Mucosa of descending colon (tissue), 3 donors: ENCODE results near the gene FNDC11. TPM values are rescaled to one million over a fixed set of nuclear protein-coding genes. Genes with fewer than 3 reads are reported as not detected.

Experiments
- ATAC-seq: fragments of 200-7000 bp; cut with Tn5 transposase; one replicate; pipeline ENCODE4 v1.9.1; 2020; ENCODE audit warnings: mild to moderate bottlenecking, moderate library complexity
- DNase-seq, 3 donors: peaks; one replicate each; pipeline ENCODE4 v3.0.0-alpha.2; 2020
- H3K36me3 ChIP-seq: fragments of 200-600 bp; one replicate; pipeline ENCODE4 v1.8.0; 2021; ENCODE audit warnings: low read depth, mild to moderate bottlenecking
- H3K4me1 ChIP-seq: fragments of 200-600 bp; one replicate; pipeline ENCODE4 v1.8.0; 2021; ENCODE audit warnings: low read depth, mild to moderate bottlenecking
- H3K4me3 ChIP-seq: fragments of 200-600 bp; one replicate; pipeline ENCODE4 v1.8.0; 2021; ENCODE audit warnings: mild to moderate bottlenecking
- H3K9me3 ChIP-seq: fragments of 200-600 bp; one replicate; pipeline ENCODE4 v1.8.0; 2021; ENCODE audit warnings: mild to moderate bottlenecking
- CTCF ChIP-seq: fragments of 200-600 bp; IDR thresholded peaks from one replicate; pipeline ENCODE4 v1.8.0; 2022; ENCODE audit warnings: antibody characterized with exemption, mild to moderate bottlenecking
- intact Hi-C, 2 donors: fragments of 100-400 bp; cut with DNase I in 1 of 2; cut with micrococcal nuclease in 1 of 2; formaldehyde crosslinking; loops; one replicate each; pipeline versions ENCODE4 v1.11.0 to v1.11.1; 2022; cut with DNase I, micrococcal nuclease
- total RNA-seq, 3 donors: library from RNA; stranded (reverse); fragmentation: NEBNext Ultra II Directional in 2 of 3; extraction: Animal tissue kit (Norgen Biotek cat#: 25700) in 2 of 3; gene quantifications; one replicate each; pipeline versions ENCODE4 v1.2.1 to v1.2.4, GENCODE V29; 2021 to 2023
- donor health status: DM: no; HTN: no; CAD: no; lungs with moderate emphysema.
- donor health status: DM: no; HTN: no; CAD: no.
- donor health status: DM: no; HTN: yes; CAD: no.

The FNDC11 gene
- total RNA-seq, 3 donors from 2014 or later = 0.19 to 0.25 TPM; not detected in 1

DNA sequence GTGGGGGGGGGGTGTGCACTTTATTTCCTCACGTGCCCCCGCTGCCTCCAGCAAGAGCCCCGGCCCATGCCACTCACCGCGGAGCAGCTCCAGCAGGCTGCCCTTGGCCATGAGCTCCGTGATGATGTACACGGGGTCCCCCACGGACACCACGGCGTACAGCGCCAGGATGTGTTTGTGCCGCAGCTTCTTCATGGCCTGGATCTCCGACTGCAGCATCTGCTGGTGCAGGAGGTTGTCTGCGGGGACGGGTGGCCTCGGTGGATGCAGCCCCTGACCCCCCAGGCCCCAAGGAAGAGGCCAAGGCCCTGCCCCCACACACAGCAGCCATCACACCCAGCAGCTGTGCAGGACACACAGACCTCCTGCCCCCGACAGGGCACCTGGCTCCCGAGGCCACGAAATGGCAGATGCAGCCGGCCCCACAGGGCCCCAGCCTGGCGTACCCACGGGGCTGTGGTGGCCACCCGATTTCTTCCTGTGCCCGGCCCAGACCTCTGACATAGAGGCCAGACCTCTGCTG is 21.4 kb upstream of the FNDC11 start:
- DNase-seq (peak; percentile 15 to 55 (median 39)), ATAC-seq (no peak)
- TF ChIP-seq CTCF = no peak
- H3K4me1 ChIP-seq = peaks cover 25% of the 10 kb centered on the region
- intact Hi-C loops = no loop called here
- H3K9me3 ChIP-seq = no peaks in the 10 kb centered on the region
- no peak overlapping the region for H3K4me3 ChIP-seq
- no peaks in the 10 kb centered on the region for H3K36me3 ChIP-seq

GRCh38 chr20:63533388-63533787 is 20.6 kb upstream of the FNDC11 start:
- H3K4me1 ChIP-seq = peaks cover 33% of the 10 kb centered on the region
- DNase-seq = peak; percentile 12 to 55 (median 33)
- no peaks in the 10 kb centered on the region for H3K36me3 ChIP-seq
- no peak for TF ChIP-seq CTCF
- H3K9me3 ChIP-seq = no peaks in the 10 kb centered on the region
- intact Hi-C loops = no loop called here
- no peak for ATAC-seq
- H3K4me3 ChIP-seq = no peak overlapping the region

- H3K4me1 ChIP-seq = peaks cover 37% of the 10 kb centered on the region
- peak; percentile 88 to 91 (median 90) for DNase-seq
- H3K9me3 ChIP-seq = no peaks in the 10 kb centered on the region
- peak; percentile 22 for ATAC-seq
- H3K4me3 ChIP-seq = no peak overlapping the region
- no peak for TF ChIP-seq CTCF
- H3K36me3 ChIP-seq = no peaks in the 10 kb centered on the region
- intact Hi-C loops = no loop called here
Observed at GRCh38 chr20:63533871-63534393, 20.0 kb upstream of the FNDC11 start.

DNA sequence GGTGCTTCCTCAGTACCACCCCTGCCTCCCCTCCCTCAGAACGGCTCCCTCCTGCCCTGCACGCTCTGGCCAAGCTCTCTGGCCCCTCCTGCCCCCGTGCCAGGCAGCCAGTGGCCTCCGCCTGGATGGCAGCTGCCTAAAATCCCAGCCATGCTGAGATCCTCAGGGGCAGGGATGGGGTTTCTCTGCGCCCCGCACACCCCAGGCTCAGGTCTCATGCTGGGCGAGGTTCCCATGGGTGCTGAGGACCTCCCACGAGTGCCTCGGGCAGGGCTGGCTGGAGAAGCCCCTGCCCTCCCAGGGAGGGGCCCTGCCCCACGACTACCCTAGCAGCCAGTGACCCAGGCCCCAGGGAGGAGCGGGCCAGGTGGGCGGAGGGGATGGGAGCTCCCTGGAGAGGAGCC is 19.5 kb upstream of the FNDC11 start:
- peaks cover 42% of the 10 kb centered on the region for H3K4me1 ChIP-seq
- H3K4me3 ChIP-seq = no peak overlapping the region

DNA sequence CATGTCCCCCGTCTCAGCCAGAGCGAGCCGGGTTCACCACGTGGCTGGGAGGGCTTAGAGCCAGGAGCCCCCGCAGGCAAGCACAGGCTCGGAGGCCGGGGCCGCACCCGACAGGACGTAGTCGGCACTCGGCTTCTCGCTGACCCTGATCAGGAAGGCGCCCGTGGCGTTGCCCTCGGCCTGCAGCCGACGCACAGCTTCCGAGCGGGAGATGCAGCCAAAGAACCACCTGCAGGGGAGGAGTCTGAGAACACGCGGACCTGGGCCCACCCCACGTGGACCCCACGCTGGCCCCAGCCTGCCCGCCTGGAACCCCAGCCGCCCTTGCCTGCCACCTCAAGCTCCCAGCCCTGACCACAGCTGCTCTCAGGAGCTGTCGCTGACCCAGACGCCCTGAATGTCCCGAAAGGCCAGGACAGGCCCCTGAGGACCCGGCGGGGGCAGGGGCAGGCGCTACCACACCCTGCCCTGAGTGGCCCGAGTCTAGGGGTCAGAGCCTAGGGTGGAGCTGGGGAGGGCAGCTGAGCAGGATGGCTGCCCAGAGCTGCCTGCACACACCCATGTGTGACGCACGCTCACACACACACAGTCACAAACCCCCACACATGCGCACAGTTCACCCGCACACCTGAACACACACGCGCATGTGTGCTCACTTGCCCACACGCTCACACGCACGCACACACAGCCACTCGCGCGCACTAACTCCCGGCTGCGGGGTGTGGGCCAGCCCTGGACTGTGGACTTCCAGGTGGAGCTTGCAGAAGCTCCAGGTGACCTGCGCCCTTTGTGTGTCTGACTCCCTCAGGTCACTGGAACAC is 18.9 kb upstream of the FNDC11 start:
- Histone ChIP-seq H3K9me3 (no peaks in the 10 kb centered on the region), H3K36me3 (no peaks in the 10 kb centered on the region), H3K4me1 (peaks cover 43% of the 10 kb centered on the region), H3K4me3 (no peak overlapping the region)
- TF ChIP-seq CTCF = no peak
- ATAC-seq = peak; percentile 54
- intact Hi-C loops = loop anchor here (5.0 kb wide), 1 partner anchor 437 kb away; no protein-coding TSS in a partner anchor
- peak; percentile 87 to 91 (median 88) for DNase-seq

More for the DNA sequence above, 19.5 kb upstream of the FNDC11 start:
- TF ChIP-seq CTCF = no peak
- ATAC-seq = no peak
- Histone ChIP-seq H3K36me3 (no peaks in the 10 kb centered on the region), H3K9me3 (no peaks in the 10 kb centered on the region)
- intact Hi-C loops = no loop called here
- DNase-seq = peak in 2 of 3 donors; percentile 29 to 70
